HG03095 (cell line): Measurements from ENCODE around the gene PARP12.

Experiments used
- ATAC-seq: cut with Tn5 transposase; IDR thresholded peaks from one replicate; pipeline ENCODE4 v1.9.1; 2021; ENCODE audit warnings: moderate library complexity; ENCODE audit not compliant: unreplicated experiment

Gene PARP12

GRCh38 chr7:140035400-140036223 is 27.1 kb downstream of the PARP12 start:
- ATAC-seq = no peak

GRCh38 chr7:140034421-140034820 is 28.3 kb downstream of the PARP12 start:
- ATAC-seq = no peak

- no peak for ATAC-seq
These were observed 28.9 kb downstream of the PARP12 start for GRCh38 chr7:140033779-140034363.

- ATAC-seq = no peak
These were observed 29.7 kb downstream of the PARP12 start for GRCh38 chr7:140033036-140033435.

- no peak for ATAC-seq
These were observed 31.4 kb downstream of the PARP12 start for GRCh38 chr7:140031364-140031763.

- no peak for ATAC-seq
These were observed 33.7 kb downstream of the PARP12 start for GRCh38 chr7:140029072-140029471.

GRCh38 chr7:140028311-140028710 is 34.4 kb downstream of the PARP12 start:
- ATAC-seq = no peak

- ATAC-seq = no peak
These were observed 34.9 kb downstream of the PARP12 start for GRCh38 chr7:140027858-140028257.

GRCh38 chr7:140026935-140027334 is 35.8 kb downstream of the PARP12 start:
- no peak for ATAC-seq

- ATAC-seq = no peak
These were observed 36.8 kb downstream of the PARP12 start for GRCh38 chr7:140025814-140026433.

- ATAC-seq = no peak
These were observed 37.5 kb downstream of the PARP12 start for GRCh38 chr7:140025241-140025640.

GRCh38 chr7:140024585-140024984 is 38.2 kb downstream of the PARP12 start:
- no peak for ATAC-seq

GRCh38 chr7:140023728-140024127 is 39.0 kb downstream of the PARP12 start:
- no peak for ATAC-seq

GRCh38 chr7:140022582-140023211 is 40.1 kb downstream of the PARP12 start:
- ATAC-seq = no peak

GRCh38 chr7:140021603-140022002 is 41.1 kb downstream of the PARP12 start:
- no peak for ATAC-seq

- ATAC-seq = no peak
These were observed 43.1 kb downstream of the PARP12 start for GRCh38 chr7:140019606-140020005.

GRCh38 chr7:140019172-140019571 is 43.6 kb downstream of the PARP12 start:
- ATAC-seq = no peak

- ATAC-seq = no peak
These were observed 44.4 kb downstream of the PARP12 start for GRCh38 chr7:140018125-140019043.

- ATAC-seq = no peak
These were observed 45.2 kb downstream of the PARP12 start for GRCh38 chr7:140017543-140017942.

GRCh38 chr7:140017034-140017433 is 45.7 kb downstream of the PARP12 start:
- no peak for ATAC-seq

GRCh38 chr7:140016540-140016939 is 46.2 kb downstream of the PARP12 start:
- ATAC-seq = no peak
